K562 (cell line): ENCODE data around the gene ARMC7. TPM values are rescaled to one million over a fixed set of nuclear protein-coding genes. Genes with fewer than 3 reads are reported as not detected.
"Not testable (repeated sequence)": the region's sequence is repeated elsewhere in the genome, so short reads cannot be mapped to it uniquely, and the experiment has no call there.

Experiments used
- ARNT ChIP-seq, 2 experiments: fragments of 450-650 bp; IDR thresholded peaks; 2 replicates each; pipeline ENCODE4 v1.6.1; 2016; ENCODE audit warnings: mild to moderate bottlenecking in 1 of 2
- EP300 ChIP-seq: IDR thresholded peaks from 2 replicates; pipeline ENCODE4 v1.6.1; 2012; ENCODE audit warnings: low read length, improper control_type of control experiment
- ETV5 ChIP-seq: sonication (generic); formaldehyde crosslinking; IDR thresholded peaks from 2 replicates; pipeline ENCODE4 v1.4.0; 2020; ENCODE audit warnings: low read depth, mild to moderate bottlenecking, missing genetic modification reagents
- FOXK2 ChIP-seq, 2 experiments: fragments of 450-650 bp; IDR thresholded peaks in 1 of 2; conservative IDR thresholded peaks in 1 of 2; 2 replicates each; pipeline ENCODE4 v1.6.1; 2016; ENCODE audit warnings: low read depth in 2 of 2, mild to moderate bottlenecking in 1 of 2
- GABPB1 ChIP-seq: sonication (generic); formaldehyde crosslinking; IDR thresholded peaks from 2 replicates; pipeline ENCODE4 v1.8.0; 2022; ENCODE audit warnings: mild to moderate bottlenecking, missing genetic modification reagents
- HDGF ChIP-seq: fragments of 450-650 bp; IDR thresholded peaks from 2 replicates; pipeline ENCODE4 v1.6.1; 2016
- KLF16 ChIP-seq: IDR thresholded peaks from 2 replicates; pipeline ENCODE4 v1.6.1; 2016; ENCODE audit warnings: antibody characterized with exemption
- LCOR ChIP-seq: sonication (generic); formaldehyde crosslinking; IDR thresholded peaks from 2 replicates; pipeline ENCODE4 v1.8.0; 2022; ENCODE audit warnings: mild to moderate bottlenecking, missing genetic modification reagents
- MEF2A ChIP-seq: IDR thresholded peaks from 2 replicates; pipeline ENCODE4 v1.6.1; 2011; ENCODE audit warnings: low read depth, mild to moderate bottlenecking, low read length, moderate library complexity; ENCODE audit not compliant: control insufficient read depth
- MIER1 ChIP-seq: fragments of 450-650 bp; IDR thresholded peaks from 2 replicates; pipeline ENCODE4 v1.6.1; 2016; ENCODE audit warnings: antibody characterized with exemption, mild to moderate bottlenecking, low read depth
- NEUROD1 ChIP-seq: fragments of 150-350 bp; IDR thresholded peaks from 2 replicates; pipeline ENCODE4 v1.6.1; 2014; ENCODE audit warnings: borderline replicate concordance, low read length, low read depth; ENCODE audit not compliant: partially characterized antibody
- NFIC ChIP-seq: fragments of 450-650 bp; IDR thresholded peaks from 2 replicates; pipeline ENCODE4 v1.6.1; 2017; ENCODE audit warnings: mild to moderate bottlenecking, inconsistent platforms
- NRF1 ChIP-seq, 2 experiments: fragments of 450-650 bp; IDR thresholded peaks in 1 of 2; conservative IDR thresholded peaks in 1 of 2; 2 replicates each; pipeline ENCODE4 v1.6.1; 2014; ENCODE audit warnings: mild to moderate bottlenecking in 2 of 2
- POLR2AphosphoS5 ChIP-seq: IDR thresholded peaks from 2 replicates; pipeline ENCODE4 v1.6.1; 2011; ENCODE audit warnings: mild to moderate bottlenecking, low read depth, low read length, moderate library complexity; ENCODE audit not compliant: control insufficient read depth, insufficient read depth
- TEAD4 ChIP-seq, 2 experiments: sonication (generic) in 1 of 2; formaldehyde crosslinking in 1 of 2; IDR thresholded peaks; 2 replicates each; pipeline versions ENCODE4 v1.6.1 to v1.8.0; 2012 to 2022; ENCODE audit warnings: borderline replicate concordance in 1 of 2, inconsistent platforms in 1 of 2, low read length in 1 of 2, mild to moderate bottlenecking in 1 of 2, missing genetic modification reagents in 1 of 2
- ZNF140 ChIP-seq: fragments of 250-450 bp; sonication (Bioruptor Pico); IDR thresholded peaks from 2 replicates; pipeline ENCODE4 v1.8.0; 2021; ENCODE audit warnings: moderate library complexity, mild to moderate bottlenecking, inconsistent platforms
- polyA plus RNA-seq, 8 experiments: library from polyadenylated mRNA; depleted of rRNA in 4 of 8; stranded (reverse) in 5 of 8; unstranded in 3 of 8; fragments of >200 nt; fragmentation: Nextera tagmentation in 2 of 8; fragmentation: Illumina TruSeq in 1 of 8; extraction: Ambion mirVana in 2 of 8; extraction: Trizol in 1 of 8; gene quantifications; 2 replicates each; pipeline versions ENCODE4 v1.2.1 to v1.2.3, GENCODE V29; 2011 to 2014; ENCODE audit warnings: inconsistent platforms in 1 of 8, missing spikeins in 1 of 8
- total RNA-seq, 7 experiments: library from RNA; depleted of rRNA in 6 of 7; stranded (reverse); fragments of >200 nt in 6 of 7; fragmentation: Illumina TruSeq in 2 of 7; extraction: Trizol in 2 of 7; gene quantifications; 2 replicates each; pipeline versions ENCODE4 v1.2.1 to v1.2.3, GENCODE V29; 2011 to 2021; ENCODE audit warnings: low replicate concordance in 1 of 7
- TF ChIP-seq, protein P1 (sequence below), 3 experiments: fragments of 200-800 bp in 1 of 3; fragments of 250-450 bp in 1 of 3; fragments of 450-650 bp in 1 of 3; sonication (Bioruptor Pico) in 1 of 3; sonication (Bioruptor generic) in 1 of 3; formaldehyde crosslinking in 1 of 3; IDR thresholded peaks; 2 replicates each; pipeline versions ENCODE4 v1.6.1 to v1.8.0; 2016 to 2022; ENCODE audit warnings: mild to moderate bottlenecking in 2 of 3, missing genetic modification characterization in 2 of 3, missing compliant biosample characterization in 1 of 3, moderate library complexity in 1 of 3
- TF ChIP-seq, protein P2 (sequence below), 2 experiments: fragments of 250-450 bp in 1 of 2; fragments of 450-650 bp in 1 of 2; sonication (Bioruptor Pico) in 1 of 2; IDR thresholded peaks; 2 replicates each; pipeline versions ENCODE4 v1.6.1 to v1.8.0; 2016 to 2021; ENCODE audit warnings: mild to moderate bottlenecking in 2 of 2, moderate library complexity in 2 of 2, missing compliant biosample characterization in 1 of 2, missing genetic modification characterization in 1 of 2
- TF ChIP-seq, protein P3 (sequence below), 3 experiments: IDR thresholded peaks in 2 of 3; conservative IDR thresholded peaks in 1 of 3; 2 replicates each; pipeline ENCODE4 v1.5.1; 2011 to 2012; ENCODE audit warnings: low read length in 3 of 3, mild to moderate bottlenecking in 3 of 3, control low read depth in 2 of 3, improper control_type of control experiment in 1 of 3, inconsistent platforms in 1 of 3, low read depth in 1 of 3, mixed read lengths in 1 of 3, moderate library complexity in 1 of 3; ENCODE audit not compliant: insufficient read depth in 2 of 3

Gene ARMC7
- total and polyA plus RNA-seq, 9 of the 15 experiments (the other 6 are each of a cell fraction or from before 2014, with no cell fraction given) = 1.4 to 15.2 (median 5.9) TPM

DNA sequence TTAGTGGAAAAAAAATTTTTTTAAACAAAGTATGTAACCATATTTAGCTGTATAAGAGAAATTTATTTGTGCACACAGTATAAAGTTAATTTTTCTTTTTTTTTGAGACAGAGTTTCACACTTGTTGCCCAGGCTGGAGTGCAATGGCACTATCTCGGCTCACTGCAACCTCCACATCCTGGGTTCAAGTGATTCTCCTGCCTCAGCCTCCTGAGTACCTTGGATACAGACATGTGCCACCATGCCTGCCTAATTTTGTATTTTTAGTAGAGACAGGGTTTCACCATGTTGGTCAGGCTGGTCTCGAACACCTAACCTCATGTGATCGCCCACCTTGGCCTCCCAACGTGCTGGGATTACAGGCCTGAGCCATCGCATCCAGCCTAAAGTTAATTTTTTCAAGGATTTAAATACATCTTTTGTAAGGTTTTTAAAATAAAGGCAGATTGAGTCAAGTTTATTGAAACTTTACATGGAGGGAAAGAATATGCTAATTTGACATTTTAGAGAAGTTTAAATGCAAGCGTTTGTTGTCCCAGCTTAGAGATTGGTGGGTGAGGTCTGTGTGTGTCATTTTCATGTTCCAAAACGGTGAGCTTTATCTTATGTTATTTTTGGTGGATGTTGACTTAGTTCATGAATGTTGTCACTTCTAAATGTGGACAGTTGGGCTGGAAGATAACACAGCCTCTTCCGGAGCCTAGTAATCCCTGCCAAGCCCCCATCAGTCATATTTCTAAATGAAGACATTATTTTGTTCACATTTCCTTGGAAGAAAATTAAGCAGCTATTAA lies 38.1 kb upstream of the ARMC7 start (continued):
- TF ChIP-seq, protein P1, sequence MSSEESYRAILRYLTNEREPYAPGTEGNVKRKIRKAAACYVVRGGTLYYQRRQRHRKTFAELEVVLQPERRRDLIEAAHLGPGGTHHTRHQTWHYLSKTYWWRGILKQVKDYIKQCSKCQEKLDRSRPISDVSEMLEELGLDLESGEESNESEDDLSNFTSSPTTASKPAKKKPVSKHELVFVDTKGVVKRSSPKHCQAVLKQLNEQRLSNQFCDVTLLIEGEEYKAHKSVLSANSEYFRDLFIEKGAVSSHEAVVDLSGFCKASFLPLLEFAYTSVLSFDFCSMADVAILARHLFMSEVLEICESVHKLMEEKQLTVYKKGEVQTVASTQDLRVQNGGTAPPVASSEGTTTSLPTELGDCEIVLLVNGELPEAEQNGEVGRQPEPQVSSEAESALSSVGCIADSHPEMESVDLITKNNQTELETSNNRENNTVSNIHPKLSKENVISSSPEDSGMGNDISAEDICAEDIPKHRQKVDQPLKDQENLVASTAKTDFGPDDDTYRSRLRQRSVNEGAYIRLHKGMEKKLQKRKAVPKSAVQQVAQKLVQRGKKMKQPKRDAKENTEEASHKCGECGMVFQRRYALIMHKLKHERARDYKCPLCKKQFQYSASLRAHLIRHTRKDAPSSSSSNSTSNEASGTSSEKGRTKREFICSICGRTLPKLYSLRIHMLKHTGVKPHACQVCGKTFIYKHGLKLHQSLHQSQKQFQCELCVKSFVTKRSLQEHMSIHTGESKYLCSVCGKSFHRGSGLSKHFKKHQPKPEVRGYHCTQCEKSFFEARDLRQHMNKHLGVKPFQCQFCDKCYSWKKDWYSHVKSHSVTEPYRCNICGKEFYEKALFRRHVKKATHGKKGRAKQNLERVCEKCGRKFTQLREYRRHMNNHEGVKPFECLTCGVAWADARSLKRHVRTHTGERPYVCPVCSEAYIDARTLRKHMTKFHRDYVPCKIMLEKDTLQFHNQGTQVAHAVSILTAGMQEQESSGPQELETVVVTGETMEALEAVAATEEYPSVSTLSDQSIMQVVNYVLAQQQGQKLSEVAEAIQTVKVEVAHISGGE (CRISPR knock-in tag; IDR thresholded peaks at IDR 0.05) = peak in 1 of 3 experiments; percentile 14; a peak in 2 of 6 replicates
- TF ChIP-seq, protein P2, sequence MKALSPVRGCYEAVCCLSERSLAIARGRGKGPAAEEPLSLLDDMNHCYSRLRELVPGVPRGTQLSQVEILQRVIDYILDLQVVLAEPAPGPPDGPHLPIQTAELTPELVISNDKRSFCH (CRISPR knock-in tag; IDR thresholded peaks at IDR 0.05) = not testable (repeated sequence)
- TF ChIP-seq, protein P2 (tag; IDR thresholded peaks at IDR 0.05) = peak; percentile 80
- TF ChIP-seq NFIC = peak; percentile 75
- TF ChIP-seq, protein P3, sequence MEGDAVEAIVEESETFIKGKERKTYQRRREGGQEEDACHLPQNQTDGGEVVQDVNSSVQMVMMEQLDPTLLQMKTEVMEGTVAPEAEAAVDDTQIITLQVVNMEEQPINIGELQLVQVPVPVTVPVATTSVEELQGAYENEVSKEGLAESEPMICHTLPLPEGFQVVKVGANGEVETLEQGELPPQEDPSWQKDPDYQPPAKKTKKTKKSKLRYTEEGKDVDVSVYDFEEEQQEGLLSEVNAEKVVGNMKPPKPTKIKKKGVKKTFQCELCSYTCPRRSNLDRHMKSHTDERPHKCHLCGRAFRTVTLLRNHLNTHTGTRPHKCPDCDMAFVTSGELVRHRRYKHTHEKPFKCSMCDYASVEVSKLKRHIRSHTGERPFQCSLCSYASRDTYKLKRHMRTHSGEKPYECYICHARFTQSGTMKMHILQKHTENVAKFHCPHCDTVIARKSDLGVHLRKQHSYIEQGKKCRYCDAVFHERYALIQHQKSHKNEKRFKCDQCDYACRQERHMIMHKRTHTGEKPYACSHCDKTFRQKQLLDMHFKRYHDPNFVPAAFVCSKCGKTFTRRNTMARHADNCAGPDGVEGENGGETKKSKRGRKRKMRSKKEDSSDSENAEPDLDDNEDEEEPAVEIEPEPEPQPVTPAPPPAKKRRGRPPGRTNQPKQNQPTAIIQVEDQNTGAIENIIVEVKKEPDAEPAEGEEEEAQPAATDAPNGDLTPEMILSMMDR (IDR thresholded peaks at IDR 0.05 in 2 of 3, conservative IDR thresholded peaks at IDR 0.05 in 1 of 3; ENCODE audit: insufficient read depth in 2 of 3, low read depth in 1 of 3, low read length in 3 of 3) = peak in 1 of 3 experiments; percentile 14; a peak in 1 of 6 replicates
- 0 out of 2 replicates have a peak, but pooled peaks have one; percentile 29 for TF ChIP-seq HDGF
- TF ChIP-seq MIER1 = peak; percentile 29; the same call in 1 of the 2 replicates
- TF ChIP-seq POLR2AphosphoS5 = peak; percentile 61; the same call in 1 of the 2 replicates
- peak; percentile 42 for TF ChIP-seq NEUROD1
- TF ChIP-seq NRF1 (conservative IDR thresholded peaks at IDR 0.05 in 1 of 2, IDR thresholded peaks at IDR 0.05 in 1 of 2) = 0 out of 4 replicates have a peak, but pooled peaks of 1 of the 2 experiments have one; percentile 19
- peak; percentile 55; the same call in 1 of the 2 replicates for TF ChIP-seq KLF16
- TF ChIP-seq ZNF140 (CRISPR knock-in tag) = 0 out of 2 replicates have a peak, but pooled peaks have one; percentile 41
- peak; percentile 96 for TF ChIP-seq ETV5 (CRISPR knock-in tag)
- TF ChIP-seq GABPB1 (CRISPR knock-in tag) = peak; percentile 27; the same call in 1 of the 2 replicates
- peak; percentile 94 for TF ChIP-seq EP300
- peak; percentile 97 for TF ChIP-seq MEF2A
- TF ChIP-seq FOXK2 (conservative IDR thresholded peaks at IDR 0.05 in 1 of 2, IDR thresholded peaks at IDR 0.05 in 1 of 2; ENCODE audit: low read depth in 2 of 2) = peak; percentile 70 to 87; a peak in 3 of 4 replicates
- peak in 1 of 2 experiments; percentile 70; a peak in 2 of 4 replicates for TF ChIP-seq ARNT (IDR thresholded peaks at IDR 0.05)
- peak; percentile 90 for TF ChIP-seq LCOR (CRISPR knock-in tag)
- peak; percentile 90 for TF ChIP-seq TEAD4 (IDR thresholded peaks at IDR 0.05; ENCODE audit: low read length)
- TF ChIP-seq TEAD4 (CRISPR knock-in tag; IDR thresholded peaks at IDR 0.05; ENCODE audit: borderline replicate concordance) = not testable (repeated sequence)
